HG03039 (cell line): ENCODE data around the gene C15orf61.

ENCODE experiments used
- ATAC-seq: cut with Tn5 transposase; IDR thresholded peaks from one replicate; pipeline ENCODE4 v1.9.1; 2021; ENCODE audit warnings: mild to moderate bottlenecking, moderate library complexity; ENCODE audit not compliant: unreplicated experiment

Gene C15orf61

GRCh38 chr15:67548862-67549651 lies 28.1 kb downstream of the C15orf61 start:
- ATAC-seq, result no peak

- no peak for ATAC-seq
Observed at GRCh38 chr15:67549736-67550135, 28.8 kb downstream of the C15orf61 start.

DNA sequence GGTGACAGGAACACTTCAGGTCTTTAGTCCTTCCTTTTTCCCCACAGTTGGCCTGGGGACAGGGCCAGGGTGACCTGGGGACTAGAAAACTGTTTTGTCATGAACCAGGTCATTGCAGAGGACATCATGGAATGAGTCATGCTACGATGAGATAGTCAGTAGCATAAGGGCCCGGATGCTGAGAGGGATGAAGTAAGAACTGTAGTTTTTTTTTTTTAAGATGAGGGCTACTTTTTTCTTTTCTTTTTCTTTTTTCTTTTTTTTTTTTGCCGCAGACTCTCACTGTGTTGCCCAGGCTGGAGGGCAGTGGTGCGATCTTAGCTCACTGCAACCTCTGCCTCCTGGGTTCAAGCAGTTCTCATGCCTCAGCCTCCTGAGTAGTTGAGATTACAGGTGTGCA lies 29.6 kb downstream of the C15orf61 start:
- ATAC-seq, result no peak

- ATAC-seq, result no peak
Observed at GRCh38 chr15:67551207-67551743, 30.3 kb downstream of the C15orf61 start.

GRCh38 chr15:67554580-67554979 lies 33.6 kb downstream of the C15orf61 start:
- no peak for ATAC-seq

DNA sequence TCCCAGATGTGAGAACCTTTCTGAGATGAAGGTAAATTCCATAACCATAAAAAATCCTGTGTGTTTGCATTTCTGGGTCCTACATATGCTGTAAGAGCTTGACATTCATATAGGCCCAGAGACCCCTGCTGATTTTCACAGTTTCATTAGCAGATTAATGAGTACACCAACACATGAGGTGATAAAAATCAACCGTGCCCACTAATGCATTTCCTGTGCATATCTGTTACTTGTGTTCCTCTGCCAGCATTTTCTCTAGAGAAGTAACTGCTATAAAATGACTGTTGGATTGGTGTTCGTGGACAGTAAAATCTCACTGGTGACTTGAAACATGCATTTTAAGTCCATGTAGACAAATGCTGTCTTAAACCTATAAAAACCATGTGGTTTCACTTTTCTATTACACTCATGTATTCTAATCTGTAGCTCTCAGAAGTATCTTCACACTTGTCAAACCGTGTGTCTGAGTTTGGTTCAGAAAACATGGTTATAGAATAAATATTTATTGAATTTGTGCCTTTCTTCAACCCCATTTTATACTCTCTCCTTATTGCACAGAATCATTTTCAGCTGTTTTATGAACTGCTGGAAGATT lies 36.1 kb downstream of the C15orf61 start:
- no peak for ATAC-seq

- ATAC-seq, result no peak
Observed at GRCh38 chr15:67558502-67558901, 37.6 kb downstream of the C15orf61 start.

- ATAC-seq, result no peak
Observed at GRCh38 chr15:67559158-67559557, 38.2 kb downstream of the C15orf61 start.

DNA sequence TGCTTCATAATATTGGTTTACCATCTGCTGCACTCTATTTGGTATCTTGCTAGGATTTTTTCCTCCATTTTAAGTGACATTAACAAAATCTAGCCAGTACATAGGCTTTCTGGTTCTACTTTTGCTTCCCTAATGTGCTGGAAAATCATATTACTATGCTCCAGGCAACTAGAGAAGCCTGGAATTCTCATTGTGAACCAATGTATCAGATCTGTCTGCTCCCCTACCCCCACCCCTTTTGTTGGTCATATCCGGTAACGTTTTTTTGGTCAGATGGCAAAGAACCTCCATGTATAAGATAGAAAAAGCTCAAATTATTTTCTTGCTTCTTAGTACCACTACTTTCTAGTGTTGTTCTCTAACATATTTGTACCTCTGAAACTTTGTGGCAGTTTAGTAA lies 38.6 kb downstream of the C15orf61 start:
- no peak for ATAC-seq

GRCh38 chr15:67560320-67560719 lies 39.4 kb downstream of the C15orf61 start:
- ATAC-seq, result no peak

DNA sequence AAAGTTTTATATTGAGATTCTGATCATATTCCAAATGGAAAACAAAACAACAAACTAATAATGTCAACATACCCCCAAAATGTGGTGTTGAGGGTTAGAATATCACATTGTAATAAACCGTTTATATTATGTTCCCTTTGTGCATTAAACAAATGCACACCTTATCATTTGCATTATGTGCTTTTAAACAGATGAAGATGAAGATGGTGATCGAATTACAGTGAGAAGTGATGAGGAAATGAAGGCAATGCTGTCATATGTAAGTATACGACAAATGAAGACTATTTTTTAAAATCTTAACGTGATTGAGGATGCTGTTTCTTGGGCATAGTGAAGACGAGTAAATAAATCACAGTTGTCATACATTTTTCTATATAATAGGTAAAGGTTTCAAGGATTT lies 42.2 kb downstream of the C15orf61 start:
- ATAC-seq, result no peak

- ATAC-seq, result peak; percentile 93
Observed at GRCh38 chr15:67564021-67564967, 43.4 kb downstream of the C15orf61 start.

- ATAC-seq, result peak; percentile 20
Observed at GRCh38 chr15:67564968-67565345, 44.0 kb downstream of the C15orf61 start.

GRCh38 chr15:67569668-67570067 lies 48.7 kb downstream of the C15orf61 start:
- no peak for ATAC-seq

DNA sequence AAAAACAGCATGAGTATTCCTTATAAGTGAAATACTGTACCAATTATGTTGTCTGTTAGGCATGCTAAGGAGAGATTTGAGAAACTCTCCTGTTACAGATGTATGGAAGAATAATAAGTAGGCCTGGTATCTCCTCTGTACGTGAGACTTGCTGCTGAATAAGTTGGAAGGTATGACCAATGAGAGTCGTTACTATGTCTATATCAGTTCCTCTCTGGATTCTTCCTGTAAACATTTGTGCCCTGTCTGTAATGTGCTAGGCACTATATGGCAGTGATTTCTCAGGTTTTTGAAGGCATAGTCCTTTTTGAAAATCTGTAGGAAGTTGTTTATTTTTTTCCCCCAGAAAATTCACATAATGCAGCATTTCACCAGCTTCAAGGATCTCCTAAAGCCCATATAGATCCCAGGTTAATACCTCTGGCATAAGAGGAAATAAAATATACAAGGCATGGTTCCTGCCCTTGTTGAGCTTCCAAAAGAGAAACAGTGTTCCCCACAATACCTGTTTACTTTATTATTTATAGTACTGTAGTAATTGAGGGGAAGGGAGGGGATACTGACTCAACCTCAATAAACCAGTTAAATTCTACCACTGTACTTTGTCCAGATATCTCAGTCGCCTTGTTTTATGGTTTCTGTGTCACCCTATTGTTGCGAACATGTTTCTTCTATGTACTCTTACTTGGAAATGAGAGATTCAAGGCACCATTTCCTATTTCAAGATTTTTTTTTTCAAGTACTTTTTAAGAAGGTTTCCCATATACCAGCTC lies 50.1 kb downstream of the C15orf61 start:
- no peak for ATAC-seq

DNA sequence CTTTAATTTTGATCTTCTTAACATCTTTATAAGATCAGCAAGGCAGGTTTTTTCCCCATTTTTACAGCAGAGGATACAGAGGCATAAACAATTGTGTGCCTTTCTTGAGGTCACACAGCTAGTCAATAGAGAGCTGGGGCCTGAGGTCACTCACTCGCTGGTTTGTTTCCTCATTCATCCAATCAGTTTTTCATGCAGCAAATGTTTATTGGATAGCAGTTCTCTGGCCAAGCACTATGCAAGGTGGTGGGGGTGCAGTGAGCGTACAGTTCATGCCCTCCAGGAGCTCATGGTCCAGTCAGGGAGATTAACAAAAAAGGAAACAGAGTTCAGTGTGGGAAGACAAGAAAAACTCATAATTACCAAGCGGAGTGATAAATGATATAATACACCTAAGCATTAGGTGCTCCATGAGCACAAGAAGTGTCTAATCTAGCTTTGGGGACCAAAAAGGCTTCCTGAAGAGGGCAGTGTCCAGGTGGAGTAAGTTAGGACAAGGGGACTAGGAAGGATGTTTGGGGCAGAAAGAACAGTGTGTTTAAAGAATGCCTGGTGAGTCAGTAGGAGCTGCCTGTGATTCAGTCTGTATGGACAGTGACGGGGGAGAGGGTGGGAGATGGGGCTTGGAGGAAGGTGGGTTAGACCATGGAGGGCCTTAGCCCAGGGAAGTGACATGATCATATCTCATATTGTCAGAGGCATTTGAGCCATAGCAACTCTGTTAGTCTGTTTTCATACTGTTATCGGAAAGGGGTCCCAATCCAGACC lies 50.9 kb downstream of the C15orf61 start:
- no peak for ATAC-seq

- no peak for ATAC-seq
Observed at GRCh38 chr15:67573194-67573593, 52.3 kb downstream of the C15orf61 start.

- no peak for ATAC-seq
Observed at GRCh38 chr15:67575039-67575502, 54.1 kb downstream of the C15orf61 start.

DNA sequence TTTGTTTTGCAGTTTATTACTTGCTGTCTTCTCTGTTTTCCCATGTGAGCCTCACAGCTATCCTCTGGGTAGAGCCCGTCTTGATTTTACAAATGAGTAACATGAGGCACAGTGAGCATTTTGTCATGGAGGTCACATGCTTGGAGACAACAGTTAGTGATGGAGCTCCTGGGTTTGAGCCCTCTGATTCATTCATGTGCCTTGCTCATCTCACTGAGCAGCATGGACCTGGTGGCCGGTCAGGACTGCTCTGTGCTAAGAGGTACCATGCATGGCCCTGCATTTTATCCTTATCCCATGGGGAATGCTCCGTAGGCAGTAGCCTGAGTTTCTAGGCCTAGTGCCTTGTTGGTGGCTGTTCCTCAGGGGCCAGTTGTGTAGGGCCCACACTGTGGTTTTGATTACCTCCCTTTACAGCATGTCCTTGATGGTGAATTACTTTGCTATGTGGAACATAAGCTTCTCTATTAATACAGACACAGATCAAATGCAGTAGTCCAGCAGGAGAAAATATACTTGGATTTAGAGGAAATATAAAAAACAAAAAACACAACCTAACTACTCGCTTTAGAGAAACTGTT lies 57.2 kb downstream of the C15orf61 start:
- ATAC-seq, result no peak
